K562 (cell line): ENCODE results near the gene UBXN1. TPM values are rescaled to one million over a fixed set of nuclear protein-coding genes. Genes with fewer than 3 reads are reported as not detected.

Source experiments
- DACH1 ChIP-seq: fragments of 450-650 bp; IDR thresholded peaks from 2 replicates; pipeline ENCODE4 v1.6.1; 2018; ENCODE audit not compliant: partially characterized antibody
- HNRNPUL1 ChIP-seq: fragments of 200-400 bp; formaldehyde crosslinking; IDR thresholded peaks from 2 replicates; pipeline ENCODE4 v1.6.1; 2017; ENCODE audit warnings: low read length
- RBFOX2 ChIP-seq: fragments of 200-400 bp; formaldehyde crosslinking; IDR thresholded peaks from 2 replicates; pipeline ENCODE4 v1.6.1; 2017; ENCODE audit warnings: low read depth, mild to moderate bottlenecking, low read length, moderate library complexity
- TRIM28 ChIP-seq: fragments of 450-650 bp; IDR thresholded peaks from 2 replicates; pipeline ENCODE4 v1.6.1; 2017
- ZNF436 ChIP-seq: fragments of 250-450, 450-650 bp; sonication (Bioruptor Pico); formaldehyde crosslinking; IDR thresholded peaks from 2 replicates; pipeline ENCODE4 v1.7.0; 2020; ENCODE audit warnings: mild to moderate bottlenecking
- ZNF780A ChIP-seq: fragments of 250-450 bp; sonication (Bioruptor Pico); IDR thresholded peaks from 2 replicates; pipeline ENCODE4 v1.5.0; 2021; ENCODE audit warnings: mild to moderate bottlenecking
- polyA plus RNA-seq, 8 experiments: library from polyadenylated mRNA; depleted of rRNA in 4 of 8; stranded (reverse) in 5 of 8; unstranded in 3 of 8; fragments of >200 nt; fragmentation: Nextera tagmentation in 2 of 8; fragmentation: Illumina TruSeq in 1 of 8; extraction: Ambion mirVana in 2 of 8; extraction: Trizol in 1 of 8; gene quantifications; 2 replicates each; pipeline versions ENCODE4 v1.2.1 to v1.2.3, GENCODE V29; 2011 to 2014; ENCODE audit warnings: inconsistent platforms in 1 of 8, missing spikeins in 1 of 8
- total RNA-seq, 7 experiments: library from RNA; depleted of rRNA in 6 of 7; stranded (reverse); fragments of >200 nt in 6 of 7; fragmentation: Illumina TruSeq in 2 of 7; extraction: Trizol in 2 of 7; gene quantifications; 2 replicates each; pipeline versions ENCODE4 v1.2.1 to v1.2.3, GENCODE V29; 2011 to 2021; ENCODE audit warnings: low replicate concordance in 1 of 7
- TF ChIP-seq, protein P1 (sequence below), 2 experiments: fragments of 450-650 bp; IDR thresholded peaks; 2 replicates each; pipeline ENCODE4 v1.6.1; 2016; ENCODE audit warnings: mild to moderate bottlenecking in 2 of 2, borderline replicate concordance in 1 of 2, low read depth in 1 of 2, moderate library complexity in 1 of 2
- TF ChIP-seq, protein P2 (sequence below): fragments of 450-650 bp; IDR thresholded peaks from 2 replicates; pipeline ENCODE4 v1.6.1; 2016; ENCODE audit warnings: missing biosample characterization, missing genetic modification characterization
- TF ChIP-seq, protein P3 (sequence below): fragments of 250-450 bp; sonication (Bioruptor Pico); IDR thresholded peaks from 2 replicates; pipeline ENCODE4 v1.8.0; 2021; ENCODE audit warnings: moderate library complexity, mild to moderate bottlenecking, inconsistent platforms

Gene UBXN1
- total and polyA plus RNA-seq, 9 of the 15 experiments (the other 6 are each of a cell fraction or from before 2014, with no cell fraction given): 4.8 to 263 (median 99.7) TPM

DNA sequence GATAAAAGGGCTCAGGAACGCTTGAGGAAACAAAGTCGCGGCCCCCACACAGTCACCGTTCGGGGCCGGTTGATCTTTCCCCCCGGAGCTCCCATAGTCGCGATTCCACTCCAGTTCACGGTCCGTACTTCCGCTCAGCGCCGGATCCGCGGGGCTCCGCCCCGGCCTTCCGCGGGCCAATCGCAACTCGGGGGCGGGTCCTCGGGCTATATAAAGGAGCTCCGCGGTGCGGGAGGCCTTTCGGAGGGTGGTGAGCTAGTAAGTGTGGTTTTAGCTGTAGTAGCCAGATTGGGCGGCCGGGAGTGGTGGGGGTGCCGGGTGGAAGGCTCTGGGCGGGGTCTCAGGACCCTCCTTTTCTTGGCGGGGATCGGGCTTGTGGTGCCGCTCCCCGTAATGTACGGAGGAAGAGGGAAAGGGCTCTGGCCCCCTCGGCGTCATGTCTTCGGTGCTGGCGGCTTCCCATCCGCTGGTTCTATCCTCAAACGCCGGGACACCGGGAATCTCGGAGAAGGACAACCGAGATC lies 13.7 kb downstream of the UBXN1 start, which contains the start of the genes C11orf98 and CSKMT (continued):
- TF ChIP-seq, protein P1, sequence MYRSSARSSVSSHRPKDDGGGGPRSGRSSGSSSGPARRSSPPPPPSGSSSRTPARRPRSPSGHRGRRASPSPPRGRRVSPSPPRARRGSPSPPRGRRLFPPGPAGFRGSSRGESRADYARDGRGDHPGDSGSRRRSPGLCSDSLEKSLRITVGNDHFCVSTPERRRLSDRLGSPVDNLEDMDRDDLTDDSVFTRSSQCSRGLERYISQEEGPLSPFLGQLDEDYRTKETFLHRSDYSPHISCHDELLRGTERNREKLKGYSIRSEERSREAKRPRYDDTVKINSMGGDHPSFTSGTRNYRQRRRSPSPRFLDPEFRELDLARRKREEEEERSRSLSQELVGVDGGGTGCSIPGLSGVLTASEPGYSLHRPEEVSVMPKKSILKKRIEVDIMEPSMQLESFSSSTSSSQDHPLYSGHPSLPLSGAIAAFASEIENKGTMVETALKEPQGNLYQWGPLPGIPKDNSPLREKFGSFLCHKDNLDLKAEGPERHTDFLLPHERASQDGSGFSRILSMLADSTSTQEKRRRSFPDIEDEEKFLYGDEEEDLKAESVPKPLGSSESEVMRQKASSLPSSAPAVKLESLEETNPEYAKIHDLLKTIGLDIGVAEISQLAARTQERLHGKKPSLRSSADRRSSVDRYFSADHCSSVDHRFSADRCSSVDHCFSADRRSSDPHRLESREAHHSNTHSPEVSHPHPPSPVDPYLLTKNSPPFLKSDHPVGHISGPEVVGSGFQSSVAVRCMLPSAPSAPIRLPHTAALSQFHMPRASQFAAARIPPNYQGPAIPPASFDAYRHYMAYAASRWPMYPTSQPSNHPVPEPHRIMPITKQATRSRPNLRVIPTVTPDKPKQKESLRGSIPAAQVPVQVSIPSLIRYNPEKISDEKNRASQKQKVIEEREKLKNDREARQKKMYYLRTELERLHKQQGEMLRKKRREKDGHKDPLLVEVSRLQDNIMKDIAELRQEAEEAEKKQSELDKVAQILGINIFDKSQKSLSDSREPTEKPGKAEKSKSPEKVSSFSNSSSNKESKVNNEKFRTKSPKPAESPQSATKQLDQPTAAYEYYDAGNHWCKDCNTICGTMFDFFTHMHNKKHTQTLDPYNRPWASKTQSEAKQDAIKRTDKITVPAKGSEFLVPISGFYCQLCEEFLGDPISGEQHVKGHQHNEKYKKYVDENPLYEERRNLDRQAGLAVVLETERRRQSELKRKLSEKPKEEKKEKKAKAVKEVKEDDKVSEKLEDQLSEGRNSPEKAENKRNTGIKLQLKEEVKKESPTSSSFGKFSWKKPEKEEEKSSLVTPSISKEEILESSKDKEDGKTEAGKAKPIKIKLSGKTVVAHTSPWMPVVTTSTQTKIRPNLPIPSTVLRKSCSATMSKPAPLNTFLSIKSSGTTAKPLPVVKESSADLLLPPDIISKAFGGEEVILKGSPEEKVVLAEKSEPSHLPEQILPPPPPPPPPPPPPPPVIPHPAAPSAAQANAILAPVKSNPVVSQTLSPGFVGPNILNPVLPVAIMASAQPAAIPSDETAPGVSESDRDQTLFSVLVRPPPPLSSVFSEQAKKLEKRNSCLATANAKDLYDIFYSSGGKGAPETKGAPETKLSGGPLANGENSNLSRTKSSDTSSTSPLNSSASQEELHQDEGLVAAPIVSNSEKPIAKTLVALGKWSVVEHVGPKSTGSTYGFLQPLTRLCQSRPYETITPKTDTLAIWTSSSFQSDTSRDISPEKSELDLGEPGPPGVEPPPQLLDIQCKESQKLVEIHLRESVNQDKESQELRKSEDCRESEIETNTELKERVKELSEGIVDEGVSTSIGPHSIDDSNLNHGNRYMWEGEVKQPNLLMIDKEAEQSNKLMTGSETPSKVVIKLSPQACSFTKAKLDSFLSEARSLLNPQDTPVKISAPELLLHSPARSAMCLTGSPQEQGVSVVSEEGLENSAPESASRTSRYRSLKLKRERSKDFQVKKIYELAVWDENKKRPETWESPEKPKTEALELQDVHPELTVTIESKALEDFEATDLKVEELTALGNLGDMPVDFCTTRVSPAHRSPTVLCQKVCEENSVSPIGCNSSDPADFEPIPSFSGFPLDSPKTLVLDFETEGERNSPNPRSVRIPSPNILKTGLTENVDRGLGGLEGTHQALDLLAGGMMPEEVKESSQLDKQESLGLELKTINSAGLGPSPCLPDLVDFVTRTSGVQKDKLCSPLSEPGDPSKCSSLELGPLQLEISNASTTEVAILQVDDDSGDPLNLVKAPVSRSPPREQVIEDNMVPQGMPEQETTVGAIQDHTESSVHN (IDR thresholded peaks at IDR 0.05; ENCODE audit: borderline replicate concordance in 1 of 2, low read depth in 1 of 2): peak in 1 of 2 experiments; percentile 37; a peak in 1 of 4 replicates
- TF ChIP-seq, protein P2, sequence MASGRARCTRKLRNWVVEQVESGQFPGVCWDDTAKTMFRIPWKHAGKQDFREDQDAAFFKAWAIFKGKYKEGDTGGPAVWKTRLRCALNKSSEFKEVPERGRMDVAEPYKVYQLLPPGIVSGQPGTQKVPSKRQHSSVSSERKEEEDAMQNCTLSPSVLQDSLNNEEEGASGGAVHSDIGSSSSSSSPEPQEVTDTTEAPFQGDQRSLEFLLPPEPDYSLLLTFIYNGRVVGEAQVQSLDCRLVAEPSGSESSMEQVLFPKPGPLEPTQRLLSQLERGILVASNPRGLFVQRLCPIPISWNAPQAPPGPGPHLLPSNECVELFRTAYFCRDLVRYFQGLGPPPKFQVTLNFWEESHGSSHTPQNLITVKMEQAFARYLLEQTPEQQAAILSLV (tag): no peak
- TF ChIP-seq, protein P3, sequence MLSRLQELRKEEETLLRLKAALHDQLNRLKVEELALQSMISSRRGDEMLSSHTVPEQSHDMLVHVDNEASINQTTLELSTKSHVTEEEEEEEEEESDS (CRISPR knock-in tag): no peak
- no peak for TF ChIP-seq DACH1
- no peak for TF ChIP-seq TRIM28
- TF ChIP-seq ZNF436 (CRISPR knock-in tag): peak; percentile 72; the same call in 1 of the 2 replicates
- TF ChIP-seq ZNF780A: peak; percentile 84
- TF ChIP-seq HNRNPUL1: peak; percentile 59; the same call in 1 of the 2 replicates
- TF ChIP-seq RBFOX2: peak; percentile 100
